ENCODE data around the gene PML.

DNA sequence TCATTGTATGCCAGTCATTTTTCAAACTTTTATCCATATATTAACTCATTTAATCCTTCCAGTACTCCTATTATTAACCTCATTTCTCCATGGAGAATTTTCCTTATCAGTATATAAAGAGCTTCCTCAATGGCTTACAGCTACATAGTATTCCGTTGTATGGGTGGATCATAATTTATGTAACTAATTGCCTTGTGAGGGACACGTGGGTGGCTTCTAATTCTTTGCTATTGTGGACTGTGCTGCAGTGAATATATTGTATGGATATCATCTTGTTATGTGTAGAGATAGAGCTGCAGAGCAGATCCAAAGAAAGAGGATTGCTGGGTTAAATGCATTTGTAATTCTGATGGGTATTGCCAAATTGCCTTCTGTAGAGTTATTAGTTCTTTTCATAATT is 25.2 kb downstream of the PML start:
- TF ChIP-seq, protein P1, sequence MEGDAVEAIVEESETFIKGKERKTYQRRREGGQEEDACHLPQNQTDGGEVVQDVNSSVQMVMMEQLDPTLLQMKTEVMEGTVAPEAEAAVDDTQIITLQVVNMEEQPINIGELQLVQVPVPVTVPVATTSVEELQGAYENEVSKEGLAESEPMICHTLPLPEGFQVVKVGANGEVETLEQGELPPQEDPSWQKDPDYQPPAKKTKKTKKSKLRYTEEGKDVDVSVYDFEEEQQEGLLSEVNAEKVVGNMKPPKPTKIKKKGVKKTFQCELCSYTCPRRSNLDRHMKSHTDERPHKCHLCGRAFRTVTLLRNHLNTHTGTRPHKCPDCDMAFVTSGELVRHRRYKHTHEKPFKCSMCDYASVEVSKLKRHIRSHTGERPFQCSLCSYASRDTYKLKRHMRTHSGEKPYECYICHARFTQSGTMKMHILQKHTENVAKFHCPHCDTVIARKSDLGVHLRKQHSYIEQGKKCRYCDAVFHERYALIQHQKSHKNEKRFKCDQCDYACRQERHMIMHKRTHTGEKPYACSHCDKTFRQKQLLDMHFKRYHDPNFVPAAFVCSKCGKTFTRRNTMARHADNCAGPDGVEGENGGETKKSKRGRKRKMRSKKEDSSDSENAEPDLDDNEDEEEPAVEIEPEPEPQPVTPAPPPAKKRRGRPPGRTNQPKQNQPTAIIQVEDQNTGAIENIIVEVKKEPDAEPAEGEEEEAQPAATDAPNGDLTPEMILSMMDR (IDR thresholded peaks at IDR 0.05): no peak
- TF ChIP-seq POLR2A (IDR thresholded peaks at IDR 0.05) (no peak), EP300 (IDR thresholded peaks at IDR 0.05) (no peak)

Data from tibial nerve (tissue), 4 donors.